Subcutaneous abdominal adipose tissue (tissue), 5 donors: ENCODE measurements around the gene PATJ.
"Not testable (repeated sequence)": the region's sequence is repeated elsewhere in the genome, so short reads cannot be mapped to it uniquely, and the experiment has no call there.

Source experiments
- H3K27ac ChIP-seq: one replicate; pipeline ENCODE4 v1.7.0; 2013; ENCODE audit warnings: low read depth, mild to moderate bottlenecking, inconsistent platforms, low read length, moderate library complexity
- H3K27me3 ChIP-seq, 5 donors: one replicate each; pipeline ENCODE4 v1.7.0; 2013; ENCODE audit warnings: low read length in 5 of 5, inconsistent platforms in 1 of 5; ENCODE audit not compliant: control insufficient read depth in 5 of 5, insufficient read depth in 4 of 5
- H3K36me3 ChIP-seq, 5 donors: one replicate each; pipeline ENCODE4 v1.7.0; 2013; ENCODE audit warnings: low read length in 5 of 5; ENCODE audit not compliant: control insufficient read depth in 5 of 5, insufficient read depth in 5 of 5
- H3K4me1 ChIP-seq, 5 donors: one replicate each; pipeline ENCODE4 v1.7.0; 2013; ENCODE audit warnings: low read length in 5 of 5, mild to moderate bottlenecking in 3 of 5, moderate library complexity in 1 of 5; ENCODE audit not compliant: control insufficient read depth in 5 of 5, insufficient read depth in 5 of 5
- H3K4me3 ChIP-seq, 5 donors: one replicate each; pipeline ENCODE4 v1.7.0; 2013; ENCODE audit warnings: low read length in 5 of 5, low read depth in 1 of 5
- H3K9ac ChIP-seq, 5 donors: one replicate each; pipeline ENCODE4 v1.7.0; 2013; ENCODE audit warnings: low read length in 5 of 5, mild to moderate bottlenecking in 4 of 5, moderate library complexity in 3 of 5
- H3K9me3 ChIP-seq, 5 donors: one replicate each; pipeline ENCODE4 v1.7.0; 2013; ENCODE audit warnings: low read length in 5 of 5; ENCODE audit not compliant: control insufficient read depth in 5 of 5
- donor health status: healthy.
- donor health status: healthy.
- donor health status: healthy.
- donor health status: healthy.
- donor health status: healthy.

Gene PATJ

DNA sequence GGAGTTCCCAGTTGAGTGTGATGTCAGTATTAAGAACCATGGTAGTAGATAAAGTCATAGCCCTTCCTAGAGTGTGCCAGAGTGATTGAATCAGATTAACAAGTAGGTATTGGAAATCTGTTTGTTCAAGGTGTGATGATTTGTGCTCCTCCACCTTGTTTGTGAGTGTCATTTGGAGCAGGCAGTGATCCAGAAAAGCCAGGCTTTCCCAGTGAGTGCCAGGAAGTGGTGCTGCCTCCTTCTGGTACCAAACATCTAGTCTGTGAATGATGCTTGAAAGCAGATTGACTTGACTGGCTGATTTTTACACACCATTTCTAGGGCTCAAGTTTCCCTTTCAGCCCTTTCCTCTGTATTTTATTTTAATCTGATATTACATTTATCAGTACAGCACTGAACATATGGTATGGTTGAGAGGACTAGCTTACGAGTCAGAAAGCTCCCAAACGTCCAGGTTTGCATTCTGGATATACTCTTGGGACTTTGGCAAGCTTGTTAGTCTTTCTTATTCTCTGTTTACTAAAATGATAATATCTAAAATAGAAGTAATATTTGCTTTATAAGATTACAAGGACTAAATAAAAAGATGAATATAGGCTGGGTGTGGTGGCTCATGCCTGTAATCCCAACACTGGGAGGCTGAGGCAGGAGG is 100.7 kb downstream of the PATJ start:
- Histone ChIP-seq H3K36me3 (no peaks in the 10 kb centered on the region), H3K4me1 (no peaks in the 10 kb centered on the region), H3K27ac (no peak overlapping the region), H3K27me3 (no peaks in the 10 kb centered on the region), H3K9ac (no peak overlapping the region), H3K4me3 (no peak overlapping the region), H3K9me3 (no peaks in the 10 kb centered on the region)

DNA sequence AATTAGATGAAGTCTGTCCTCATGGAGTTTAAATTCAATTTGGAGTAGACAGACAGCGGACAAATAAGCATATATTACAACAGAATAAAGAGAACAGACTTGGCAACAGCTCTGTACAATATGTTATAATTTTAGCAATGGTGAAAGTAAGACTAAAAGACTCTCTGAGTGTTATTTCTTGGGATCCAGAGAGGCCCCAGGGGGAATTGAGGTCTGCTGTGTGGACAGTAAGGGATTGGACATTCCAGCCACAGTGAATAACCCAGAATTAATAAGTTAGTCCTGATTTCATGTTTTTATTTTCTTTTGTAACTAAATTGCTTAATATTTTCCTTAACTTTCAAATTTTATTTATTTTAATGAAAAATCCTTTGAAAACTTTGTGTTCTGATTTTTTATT is 101.7 kb downstream of the PATJ start:
- H3K4me1 ChIP-seq: no peaks in the 10 kb centered on the region
- H3K27ac ChIP-seq: no peak overlapping the region
- H3K36me3 ChIP-seq: no peaks in the 10 kb centered on the region
- H3K27me3 ChIP-seq: no peaks in the 10 kb centered on the region
- H3K9ac ChIP-seq: no peak overlapping the region
- H3K4me3 ChIP-seq: no peak overlapping the region
- no peaks in the 10 kb centered on the region for H3K9me3 ChIP-seq

DNA sequence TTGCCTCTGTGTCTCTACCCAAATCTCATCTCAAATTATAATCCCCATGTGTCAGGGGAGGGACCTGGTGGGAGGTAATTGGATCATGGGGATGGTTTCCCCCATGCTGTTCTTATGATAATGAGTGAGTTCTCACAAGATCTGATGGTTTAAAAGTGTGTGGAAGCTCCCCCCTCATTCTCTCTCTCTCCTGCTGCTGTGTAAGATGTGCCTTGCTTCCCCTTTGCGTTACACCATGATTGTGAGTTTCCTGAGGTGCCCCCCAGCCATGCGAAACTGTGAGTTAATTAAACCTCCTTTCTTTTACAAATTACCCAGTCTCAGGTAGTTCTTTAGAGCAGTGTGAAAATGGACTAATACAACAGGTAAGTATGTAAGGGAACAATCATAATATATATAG is 102.4 kb downstream of the PATJ start:
- H3K4me1 ChIP-seq: not testable (repeated sequence)

DNA sequence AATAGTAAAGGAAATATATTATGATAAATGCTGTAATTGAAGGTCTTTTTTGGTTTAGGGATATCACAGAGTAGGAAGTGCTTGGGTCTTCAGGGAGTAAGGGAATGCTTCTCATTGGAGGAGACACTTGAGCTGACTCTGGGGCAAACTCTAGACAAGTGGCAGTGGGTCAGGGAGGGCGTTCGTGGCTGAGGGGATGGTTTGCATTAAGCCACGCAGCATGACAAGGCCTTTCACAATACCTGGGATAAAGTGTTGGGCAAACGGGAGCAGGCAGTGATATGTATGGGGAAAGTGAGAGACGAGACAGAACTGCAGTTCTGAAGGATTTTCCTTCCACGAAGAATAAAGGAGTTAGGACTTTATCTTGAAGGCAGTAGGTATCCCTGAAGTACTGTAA is 109.0 kb downstream of the PATJ start:
- no peaks in the 10 kb centered on the region for H3K4me1 ChIP-seq
- H3K27me3 ChIP-seq: no peaks in the 10 kb centered on the region
- H3K9ac ChIP-seq: no peak overlapping the region
- H3K9me3 ChIP-seq: no peaks in the 10 kb centered on the region
- H3K4me3 ChIP-seq: no peak overlapping the region
- no peak overlapping the region for H3K27ac ChIP-seq
- peaks cover 0 to 2% (median 0%) of the 10 kb centered on the region in 5 donors for H3K36me3 ChIP-seq

More for the DNA sequence above, 102.4 kb downstream of the PATJ start:
- H3K4me3 ChIP-seq, H3K27me3 ChIP-seq, H3K9me3 ChIP-seq, H3K36me3 ChIP-seq, H3K27ac ChIP-seq, H3K9ac ChIP-seq: not testable (repeated sequence)

DNA sequence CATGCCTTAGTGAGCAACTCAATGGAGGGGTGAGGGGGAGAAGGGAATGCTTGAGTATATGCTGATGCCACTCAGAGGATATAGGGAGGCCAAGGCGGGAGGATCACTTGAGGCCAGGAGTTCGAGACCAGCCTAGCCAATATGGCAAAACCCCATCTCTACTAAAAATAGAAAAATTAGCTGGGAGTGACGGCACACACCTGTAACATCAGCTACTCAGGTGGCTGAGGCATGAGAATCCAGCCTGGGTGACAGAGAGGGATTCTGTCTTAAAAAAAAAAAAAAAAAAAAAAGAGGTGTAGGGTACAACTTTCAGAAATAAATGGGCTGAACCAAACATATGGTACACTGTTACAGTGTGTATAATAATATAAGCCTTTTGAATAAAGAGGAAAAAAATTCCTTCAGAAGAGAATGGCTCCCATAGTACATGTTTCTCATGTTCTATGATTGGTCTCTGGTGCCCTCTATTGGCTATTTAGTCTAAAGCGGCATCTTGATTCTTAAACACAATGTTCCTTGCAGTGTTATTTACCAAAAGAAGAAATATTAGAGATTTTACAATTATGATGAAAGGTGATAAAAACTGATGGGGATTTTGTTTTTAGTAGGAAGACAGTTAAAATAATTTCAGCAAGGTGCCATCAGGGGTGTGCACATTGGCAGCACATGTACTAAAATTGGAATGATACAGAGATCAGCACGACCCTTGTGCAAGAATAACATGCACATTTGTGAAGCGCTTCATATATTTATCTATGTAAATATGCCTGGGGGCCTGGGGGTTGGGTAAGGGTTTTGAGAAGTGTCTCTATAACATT is 109.8 kb downstream of the PATJ start:
- Histone ChIP-seq H3K4me1 (no peaks in the 10 kb centered on the region), H3K27ac (no peak overlapping the region), H3K9ac (no peak overlapping the region), H3K36me3 (peaks cover 0 to 3% (median 0%) of the 10 kb centered on the region in 5 donors), H3K27me3 (no peaks in the 10 kb centered on the region), H3K4me3 (no peak overlapping the region), H3K9me3 (no peaks in the 10 kb centered on the region)

DNA sequence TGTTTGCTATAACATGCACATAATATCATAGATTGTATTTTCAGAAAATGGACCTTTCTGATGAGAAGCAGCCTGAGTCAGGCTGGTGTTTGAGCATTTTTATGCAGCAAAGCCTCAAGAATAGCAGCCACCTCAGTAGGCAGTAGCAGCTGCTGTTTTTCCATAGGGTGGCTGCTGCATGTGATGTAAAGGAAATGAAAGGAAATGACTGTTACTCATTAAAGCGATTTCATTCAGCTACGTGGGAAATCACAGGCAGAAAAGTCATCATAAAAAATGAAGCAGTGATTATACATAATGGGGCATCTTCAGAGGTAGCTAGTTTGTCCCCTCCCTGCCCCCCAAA is 110.4 kb downstream of the PATJ start:
- Histone ChIP-seq H3K9ac (no peak overlapping the region), H3K9me3 (no peaks in the 10 kb centered on the region), H3K27me3 (no peaks in the 10 kb centered on the region), H3K4me1 (no peaks in the 10 kb centered on the region), H3K36me3 (peaks cover 0 to 3% (median 0%) of the 10 kb centered on the region in 5 donors), H3K4me3 (no peak overlapping the region), H3K27ac (no peak overlapping the region)

DNA sequence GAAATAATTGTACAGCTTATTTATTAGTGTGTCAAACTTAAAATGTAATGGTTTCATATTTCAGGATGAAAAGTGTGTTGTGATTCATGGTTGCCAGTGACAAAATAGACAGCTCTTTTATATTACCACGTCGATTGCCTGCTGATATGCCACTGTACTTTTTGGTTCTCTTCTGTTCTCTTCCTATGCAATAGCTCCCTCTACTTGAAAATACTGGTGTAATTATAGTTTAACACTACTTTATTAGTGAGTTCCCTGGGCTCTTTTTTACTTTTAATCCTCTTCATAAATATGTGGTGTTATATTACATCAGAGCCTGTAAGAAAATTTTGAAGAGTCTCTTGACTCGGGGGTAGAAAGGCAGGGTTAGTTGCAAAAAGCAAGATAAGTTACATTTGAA is 111.3 kb downstream of the PATJ start:
- no peak overlapping the region for H3K9ac ChIP-seq
- H3K27me3 ChIP-seq: no peaks in the 10 kb centered on the region
- H3K27ac ChIP-seq: no peak overlapping the region
- H3K36me3 ChIP-seq: peaks cover 0 to 3% (median 0%) of the 10 kb centered on the region in 5 donors
- H3K4me3 ChIP-seq: no peak overlapping the region
- H3K4me1 ChIP-seq: no peaks in the 10 kb centered on the region
- no peaks in the 10 kb centered on the region for H3K9me3 ChIP-seq

DNA sequence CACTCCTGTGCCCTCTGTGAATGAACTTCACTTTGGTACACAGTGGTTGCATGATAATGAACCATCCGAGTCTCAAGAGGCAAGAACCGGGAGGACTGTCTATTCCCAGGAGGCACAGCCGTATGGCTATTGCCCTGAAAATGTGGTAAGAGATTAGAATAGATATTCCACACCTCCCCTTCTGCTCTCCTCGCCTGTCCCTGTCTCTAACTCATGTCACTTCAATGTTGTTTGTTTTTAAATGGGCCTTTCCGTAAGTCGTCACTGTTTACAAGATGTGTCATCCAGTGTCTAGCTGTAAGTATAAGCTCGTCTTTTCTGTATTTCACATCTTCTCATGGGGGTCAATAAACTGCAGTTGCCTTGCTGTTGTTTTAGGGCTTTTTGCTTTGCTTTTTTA is 122.2 kb downstream of the PATJ start:
- Histone ChIP-seq H3K9me3 (no peaks in the 10 kb centered on the region), H3K9ac (no peak overlapping the region), H3K36me3 (peaks cover 3 to 8% (median 7%) of the 10 kb centered on the region in 5 donors), H3K4me1 (peaks cover 0 to 4% (median 0%) of the 10 kb centered on the region in 5 donors), H3K27me3 (no peaks in the 10 kb centered on the region), H3K27ac (no peak overlapping the region), H3K4me3 (no peak overlapping the region)

DNA sequence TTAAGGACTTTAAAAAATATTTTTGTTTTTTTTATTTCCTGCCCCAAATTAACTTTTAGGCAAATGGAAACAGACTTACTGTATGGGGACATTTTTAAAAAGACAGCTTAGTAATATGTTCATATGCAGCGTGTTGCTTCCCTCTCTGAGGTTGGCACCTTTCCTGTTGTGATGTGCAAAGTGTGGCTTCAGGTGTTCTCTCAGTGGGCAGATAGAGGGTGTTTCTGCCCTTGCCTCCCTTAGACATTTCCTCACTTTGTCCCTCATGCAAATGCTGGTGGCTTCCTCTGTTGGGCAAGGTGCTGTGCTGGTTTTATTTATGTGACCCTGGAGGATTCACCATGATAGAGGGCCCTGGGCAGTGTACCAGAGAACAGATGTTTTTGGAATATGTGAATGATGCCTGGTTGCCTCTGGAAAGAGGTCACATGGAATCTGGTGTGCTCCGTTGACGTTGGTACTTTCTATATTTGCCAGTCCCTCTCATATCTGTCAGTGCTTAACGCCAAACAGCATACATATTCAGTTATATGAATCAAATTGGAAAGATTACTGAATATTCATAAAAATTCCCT is 123.5 kb downstream of the PATJ start:
- H3K27ac ChIP-seq: no peak overlapping the region
- peaks cover 4 to 8% (median 7%) of the 10 kb centered on the region in 5 donors for H3K36me3 ChIP-seq
- no peaks in the 10 kb centered on the region for H3K27me3 ChIP-seq
- peaks cover 0 to 4% (median 0%) of the 10 kb centered on the region in 5 donors for H3K4me1 ChIP-seq
- H3K9me3 ChIP-seq: peaks cover 0 to 7% (median 0%) of the 10 kb centered on the region in 5 donors
- H3K4me3 ChIP-seq: no peak overlapping the region
- H3K9ac ChIP-seq: no peak overlapping the region

DNA sequence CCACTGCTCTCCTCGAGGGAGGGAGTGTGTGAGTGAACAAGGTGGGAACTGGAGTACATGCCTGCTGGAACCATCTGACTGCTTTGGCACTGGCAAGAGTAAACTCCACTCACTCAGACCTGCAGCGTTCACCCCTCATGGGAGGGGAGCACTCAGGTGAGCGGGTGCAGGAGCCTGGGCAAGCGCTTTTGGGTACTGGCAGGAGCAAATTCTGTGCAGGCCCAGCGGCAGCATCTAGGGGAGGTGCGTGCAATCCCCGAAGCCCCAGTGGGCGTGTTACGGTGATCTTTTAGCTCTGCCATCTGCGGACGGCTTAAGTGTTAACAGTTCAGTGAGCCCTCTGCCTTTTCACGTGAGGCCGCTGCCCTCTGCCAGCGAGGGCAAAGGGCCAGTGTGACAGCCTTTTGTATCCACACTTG is 127.4 kb downstream of the PATJ start:
- H3K27ac ChIP-seq: no peak overlapping the region

More for the DNA sequence above, 127.4 kb downstream of the PATJ start:
- Histone ChIP-seq H3K9ac (no peak overlapping the region), H3K9me3 (peaks cover 0 to 7% (median 0%) of the 10 kb centered on the region in 5 donors), H3K4me1 (peaks cover 0 to 4% (median 0%) of the 10 kb centered on the region in 5 donors), H3K36me3 (peaks cover under 1 to 5% (median 3%) of the 10 kb centered on the region in 5 donors), H3K4me3 (no peak overlapping the region), H3K27me3 (no peaks in the 10 kb centered on the region)
